HFF-Myc (cell line): ENCODE results near the gene KCNAB1.

Source experiments
- DNase-seq: peaks from one replicate; pipeline ENCODE4 v3.0.0-alpha.2; 2011; ENCODE audit warnings: low read depth; ENCODE audit errors: extremely low read depth
- H3K4me3 ChIP-seq: replicated peaks from 2 replicates; pipeline ENCODE4 v1.5.1; 2011; ENCODE audit warnings: low read depth, mild to moderate bottlenecking, control low read depth, low read length
- TF ChIP-seq, protein P1 (sequence below): IDR thresholded peaks from 2 replicates; pipeline ENCODE4 v1.5.1; 2012; ENCODE audit warnings: mild to moderate bottlenecking, low read depth, low read length, control low read depth; ENCODE audit errors: missing control alignments

KCNAB1 gene

DNA sequence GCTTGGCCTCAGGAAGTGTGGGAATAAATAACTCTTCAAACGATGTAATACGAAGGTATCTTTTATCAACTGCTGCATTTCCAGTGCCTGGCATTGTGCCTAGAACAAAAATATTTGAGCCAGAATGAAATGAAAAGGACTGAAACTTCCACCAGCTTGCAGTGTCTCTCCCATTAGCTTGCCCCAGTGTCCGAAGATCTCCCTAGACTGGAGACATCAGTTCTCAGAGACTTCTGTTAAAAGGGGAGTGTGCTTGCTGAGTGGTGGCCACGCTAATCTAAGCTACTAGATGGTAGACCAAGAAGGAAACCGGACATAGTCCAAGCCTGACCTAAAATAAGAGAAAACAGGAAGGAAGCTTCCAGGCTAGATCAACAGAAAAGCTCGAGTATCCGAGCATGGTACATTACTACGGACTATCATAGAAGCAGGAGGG lies 28.6 kb downstream of the KCNAB1 start:
- TF ChIP-seq, protein P1, sequence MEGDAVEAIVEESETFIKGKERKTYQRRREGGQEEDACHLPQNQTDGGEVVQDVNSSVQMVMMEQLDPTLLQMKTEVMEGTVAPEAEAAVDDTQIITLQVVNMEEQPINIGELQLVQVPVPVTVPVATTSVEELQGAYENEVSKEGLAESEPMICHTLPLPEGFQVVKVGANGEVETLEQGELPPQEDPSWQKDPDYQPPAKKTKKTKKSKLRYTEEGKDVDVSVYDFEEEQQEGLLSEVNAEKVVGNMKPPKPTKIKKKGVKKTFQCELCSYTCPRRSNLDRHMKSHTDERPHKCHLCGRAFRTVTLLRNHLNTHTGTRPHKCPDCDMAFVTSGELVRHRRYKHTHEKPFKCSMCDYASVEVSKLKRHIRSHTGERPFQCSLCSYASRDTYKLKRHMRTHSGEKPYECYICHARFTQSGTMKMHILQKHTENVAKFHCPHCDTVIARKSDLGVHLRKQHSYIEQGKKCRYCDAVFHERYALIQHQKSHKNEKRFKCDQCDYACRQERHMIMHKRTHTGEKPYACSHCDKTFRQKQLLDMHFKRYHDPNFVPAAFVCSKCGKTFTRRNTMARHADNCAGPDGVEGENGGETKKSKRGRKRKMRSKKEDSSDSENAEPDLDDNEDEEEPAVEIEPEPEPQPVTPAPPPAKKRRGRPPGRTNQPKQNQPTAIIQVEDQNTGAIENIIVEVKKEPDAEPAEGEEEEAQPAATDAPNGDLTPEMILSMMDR, result no peak
- no peak overlapping the region for H3K4me3 ChIP-seq
- DNase-seq, result no peak

DNA sequence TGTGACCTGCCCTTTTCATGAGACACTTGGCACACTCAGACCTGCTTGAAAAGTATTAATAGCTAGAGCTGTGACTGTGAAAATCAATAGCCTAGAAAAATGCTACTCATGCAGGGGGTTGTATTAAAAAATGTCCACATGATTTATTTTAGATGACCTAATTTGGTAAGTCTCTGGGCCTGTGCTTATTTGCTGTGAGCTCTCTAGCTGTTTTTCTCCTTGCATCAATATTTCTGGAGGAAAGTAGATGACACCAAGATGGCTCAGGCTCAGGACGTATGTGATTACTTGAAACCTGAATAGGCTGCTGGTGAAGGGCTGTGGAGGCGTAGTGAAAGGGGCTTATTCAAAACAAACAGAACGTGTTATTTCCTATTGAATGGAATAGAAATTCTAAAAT lies 29.5 kb downstream of the KCNAB1 start:
- TF ChIP-seq, protein P1, result no peak

DNA sequence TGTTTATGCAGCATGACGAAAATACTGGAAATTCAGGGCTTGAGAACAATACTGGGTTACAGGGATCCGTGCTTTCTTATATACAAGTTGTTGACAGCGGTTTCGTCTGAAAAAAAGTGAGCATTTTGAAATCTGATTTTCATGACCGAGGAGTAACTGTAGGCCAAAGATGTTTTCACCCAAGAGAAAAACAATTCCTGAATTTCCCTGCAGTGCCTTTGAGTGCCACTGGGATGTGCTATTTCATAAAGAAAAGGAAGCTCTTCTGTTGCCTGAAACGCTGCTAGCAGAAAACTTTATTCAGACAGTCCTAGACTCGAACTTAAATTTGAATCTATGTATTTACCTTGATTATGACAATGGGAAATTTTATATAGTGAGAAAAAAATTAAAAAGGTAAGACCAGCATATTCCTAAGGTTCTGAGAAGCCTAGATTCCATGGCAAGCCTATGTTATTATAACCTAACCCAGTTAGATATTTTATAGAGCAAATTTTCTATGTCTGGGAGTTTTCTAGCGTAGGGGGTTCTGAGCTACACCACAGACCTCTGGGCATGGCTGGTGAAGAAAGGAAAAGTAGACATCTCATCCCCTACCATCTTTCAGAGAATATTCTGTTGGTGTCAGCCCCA lies 30.2 kb downstream of the KCNAB1 start:
- no peak overlapping the region for H3K4me3 ChIP-seq
- TF ChIP-seq, protein P1, result peak; percentile 82
- peak; percentile 49 for DNase-seq

More for the DNA sequence above, 29.5 kb downstream of the KCNAB1 start:
- H3K4me3 ChIP-seq, result no peak overlapping the region
- DNase-seq, result no peak

DNA sequence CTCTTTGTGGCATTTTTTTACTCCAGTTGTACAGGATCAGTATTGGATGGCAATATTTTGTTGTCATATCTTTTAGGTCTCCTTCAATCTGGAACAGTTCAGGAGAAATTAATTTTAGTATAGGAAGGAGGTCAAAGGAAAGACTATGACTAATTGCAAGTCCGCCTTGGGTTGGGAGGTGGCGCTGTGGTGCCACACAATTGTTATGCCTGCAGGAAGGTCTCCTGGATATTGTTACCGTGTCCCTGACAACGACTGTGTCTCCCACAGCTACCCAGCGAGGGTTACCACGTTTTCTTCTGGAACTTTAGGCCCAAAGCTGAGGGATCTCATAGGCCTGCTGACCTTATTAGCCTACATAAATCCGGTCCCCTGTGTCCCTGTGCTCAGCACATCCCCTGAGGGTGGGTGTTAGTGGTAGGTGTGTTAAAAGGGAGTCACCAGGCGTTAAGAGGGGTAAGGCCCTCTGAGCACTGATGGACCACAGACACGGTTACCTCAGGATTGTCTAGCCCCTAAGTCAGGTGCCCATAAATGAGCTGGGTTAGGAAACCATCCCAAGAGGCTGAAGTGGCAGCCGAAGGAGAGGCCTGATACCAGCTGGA lies 31.5 kb downstream of the KCNAB1 start:
- DNase-seq, result peak; percentile 71
- no peak overlapping the region for H3K4me3 ChIP-seq
- TF ChIP-seq, protein P1, result peak; percentile 86

DNA sequence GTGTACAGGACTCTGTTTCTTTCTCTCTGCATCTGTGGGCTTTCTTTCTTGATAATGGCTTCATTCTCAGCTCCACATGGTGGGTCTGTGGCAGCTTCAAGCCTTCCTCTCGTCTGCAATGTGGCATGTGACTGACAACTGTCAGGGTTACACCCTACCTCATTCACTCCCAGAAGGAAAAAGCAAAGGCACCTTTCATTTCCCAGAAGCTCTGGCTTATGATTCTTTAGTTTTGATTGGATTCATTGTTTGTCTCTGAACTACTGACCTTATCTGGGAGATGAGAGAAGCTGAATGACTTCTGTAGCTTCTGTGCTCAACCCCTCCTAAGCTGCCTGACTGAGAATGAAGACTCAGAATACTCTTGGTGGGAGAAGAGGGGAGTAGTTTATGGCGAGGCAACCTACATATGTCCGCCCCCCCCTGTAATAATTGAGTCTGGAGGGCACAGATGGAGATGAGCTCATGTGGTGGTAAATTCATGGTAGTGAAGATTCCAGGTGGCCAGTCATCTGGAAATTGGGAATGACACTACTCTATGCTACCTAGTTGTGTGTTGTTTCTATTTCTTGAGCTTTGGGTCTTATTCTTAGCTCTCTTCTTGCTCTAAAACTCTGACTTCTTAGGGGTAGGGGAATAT lies 38.4 kb downstream of the KCNAB1 start:
- TF ChIP-seq, protein P1, result no peak
- no peak overlapping the region for H3K4me3 ChIP-seq
- no peak for DNase-seq

DNA sequence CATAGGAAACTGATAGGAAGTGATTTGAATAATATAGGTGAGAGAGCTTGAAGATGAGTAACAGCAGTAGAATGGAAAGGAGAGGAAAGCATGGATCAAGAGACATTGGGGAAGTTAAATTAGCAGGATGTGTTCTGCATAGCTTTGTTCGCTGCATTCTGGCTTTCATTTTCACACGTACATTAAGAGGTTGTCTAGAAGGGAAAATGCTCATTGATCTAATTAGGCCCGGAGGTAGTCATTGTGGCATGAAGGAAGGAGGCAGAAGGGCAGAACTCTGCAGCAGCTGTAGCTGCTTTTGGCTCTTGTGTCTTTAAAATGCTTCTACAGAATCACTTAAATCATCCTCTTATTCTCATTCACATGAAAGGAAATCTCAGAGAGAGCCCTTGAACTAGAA lies 40.3 kb downstream of the KCNAB1 start:
- no peak for DNase-seq
- no peak overlapping the region for H3K4me3 ChIP-seq
- TF ChIP-seq, protein P1, result no peak

DNA sequence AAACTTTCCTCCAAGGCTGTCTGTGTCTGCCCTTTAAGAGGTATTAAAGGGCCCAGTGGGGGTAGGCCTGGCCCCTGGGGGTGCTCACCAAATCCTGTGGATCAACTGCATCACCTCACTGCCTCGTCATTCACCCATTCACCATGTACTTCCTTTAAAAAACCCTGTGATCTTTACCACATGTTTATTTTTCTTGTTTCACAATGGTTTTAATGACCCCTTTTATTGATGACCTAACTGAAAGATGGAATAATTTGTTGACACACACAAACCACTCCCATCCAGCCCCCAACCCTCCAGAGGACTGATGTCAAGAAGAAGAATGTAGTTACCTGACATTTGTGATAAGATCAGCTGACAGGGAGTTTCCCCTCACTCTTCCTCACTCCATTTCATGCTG lies 40.8 kb downstream of the KCNAB1 start:
- TF ChIP-seq, protein P1, result no peak
- no peak for DNase-seq
- no peak overlapping the region for H3K4me3 ChIP-seq
